GM19395 (cell line): ENCODE data around the gene PTPRD.

ENCODE experiments used
- ATAC-seq: cut with Tn5 transposase; IDR thresholded peaks from one replicate; pipeline ENCODE4 v1.9.1; 2021; ENCODE audit warnings: mild to moderate bottlenecking, moderate library complexity; ENCODE audit not compliant: unreplicated experiment

Gene PTPRD

DNA sequence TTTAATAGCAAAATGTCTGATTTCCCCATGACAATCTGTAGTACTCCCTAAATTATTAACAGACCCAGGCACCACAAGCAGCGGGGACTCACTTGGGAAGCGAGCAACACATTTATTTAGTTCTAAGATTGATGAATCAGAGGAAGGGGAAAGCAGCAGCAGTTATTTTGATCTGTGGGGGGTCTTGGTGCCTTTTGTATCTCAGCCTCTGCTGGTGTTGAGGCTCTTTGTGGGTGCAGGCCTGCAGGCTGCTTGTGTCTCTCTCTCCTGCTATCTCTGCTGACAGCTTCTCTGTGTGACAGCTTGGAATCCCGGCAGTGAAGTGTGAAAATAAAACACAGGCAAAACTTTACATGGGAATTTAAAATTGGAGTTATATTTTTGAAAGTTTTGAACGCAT, 1935.1 kb downstream of the PTPRD start:
- ATAC-seq: no peak

DNA sequence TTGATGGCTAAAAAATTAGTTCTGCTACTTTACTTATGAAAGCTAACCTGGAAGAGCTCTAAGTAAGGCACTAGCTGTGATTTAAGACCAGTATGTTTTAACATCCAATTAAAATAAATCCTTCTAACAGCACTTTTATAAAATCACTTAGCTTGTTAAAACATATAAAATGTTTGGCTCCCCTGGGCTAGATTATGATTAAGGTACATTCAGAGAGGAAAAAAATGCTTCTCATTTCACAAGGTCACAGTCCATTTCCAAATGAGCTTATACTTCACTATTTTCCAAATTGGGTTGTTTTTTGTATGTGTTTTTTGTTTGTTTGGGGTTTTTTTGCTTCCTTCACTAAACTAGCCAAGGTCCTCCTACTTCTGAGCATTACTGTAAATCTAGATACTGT, 1938.3 kb downstream of the PTPRD start:
- no peak for ATAC-seq

GRCh38 chr9:8673830-8674229, 1939.0 kb downstream of the PTPRD start:
- ATAC-seq: no peak

GRCh38 chr9:8670751-8671150, 1942.1 kb downstream of the PTPRD start:
- ATAC-seq: no peak

DNA sequence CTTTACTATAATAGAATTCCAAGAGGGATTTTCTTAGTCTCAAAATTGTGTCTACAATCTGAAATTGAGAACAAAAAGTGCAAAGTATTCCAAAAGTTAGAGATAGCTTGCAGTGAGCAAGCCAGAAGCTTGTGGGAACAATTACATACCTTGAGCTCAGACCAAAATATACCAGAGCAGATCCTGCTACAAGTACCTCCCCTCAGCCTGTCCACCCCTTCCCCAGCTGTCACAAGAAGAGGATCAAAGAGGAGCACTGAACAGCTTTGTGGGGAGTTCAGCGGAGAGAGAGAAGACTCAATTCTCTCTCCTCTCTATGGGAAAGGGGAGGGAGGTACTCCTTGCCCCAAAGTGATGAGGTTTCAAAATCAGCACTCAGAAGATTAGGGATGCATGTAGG, 1944.1 kb downstream of the PTPRD start:
- ATAC-seq: no peak

- no peak for ATAC-seq
These were observed 1944.6 kb downstream of the PTPRD start for GRCh38 chr9:8668231-8668630.

- no peak for ATAC-seq
These were observed 1946.7 kb downstream of the PTPRD start for GRCh38 chr9:8666060-8666459.

- ATAC-seq: no peak
These were observed 1952.4 kb downstream of the PTPRD start for GRCh38 chr9:8660383-8660782.

DNA sequence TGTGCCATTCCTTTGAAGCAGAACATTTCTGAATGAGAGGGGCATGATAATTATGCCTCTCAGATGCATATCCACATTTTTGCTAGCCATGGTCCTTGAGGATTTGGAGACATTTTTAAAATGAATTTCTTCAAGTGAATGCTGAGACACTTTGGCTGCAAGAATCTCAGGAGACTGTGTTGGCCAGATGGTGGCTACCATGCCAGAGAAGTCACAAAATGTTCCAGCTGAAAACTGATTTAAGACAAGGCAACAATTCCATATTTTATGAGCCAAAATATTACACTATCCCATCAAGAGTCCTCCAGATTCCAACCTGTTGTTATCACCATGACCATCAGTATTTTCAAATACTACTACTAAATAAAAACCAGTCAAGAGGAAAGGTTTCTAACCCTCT, 1953.7 kb downstream of the PTPRD start:
- no peak for ATAC-seq

DNA sequence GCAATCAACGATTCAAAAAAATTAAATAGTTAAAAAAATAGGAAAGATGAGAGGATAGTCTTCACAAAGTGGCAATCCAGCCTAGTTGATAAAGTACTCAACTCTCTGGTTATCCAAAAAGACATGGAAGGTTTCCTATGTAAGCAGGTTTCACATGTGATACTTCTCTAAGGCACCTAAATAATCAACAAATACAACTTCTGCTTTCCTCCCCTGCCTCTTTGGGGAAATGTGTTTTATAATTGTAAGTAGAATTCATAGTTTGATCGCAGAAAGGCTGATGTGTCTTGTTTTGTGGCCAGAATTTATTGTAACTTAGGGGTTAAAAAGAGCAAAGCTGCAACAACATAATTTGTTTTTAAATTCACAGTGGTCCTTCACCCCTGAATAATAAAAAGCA, 1957.7 kb downstream of the PTPRD start:
- ATAC-seq: no peak

GRCh38 chr9:8653855-8654254, 1958.9 kb downstream of the PTPRD start:
- no peak for ATAC-seq

GRCh38 chr9:8653111-8653510, 1959.7 kb downstream of the PTPRD start:
- no peak for ATAC-seq

DNA sequence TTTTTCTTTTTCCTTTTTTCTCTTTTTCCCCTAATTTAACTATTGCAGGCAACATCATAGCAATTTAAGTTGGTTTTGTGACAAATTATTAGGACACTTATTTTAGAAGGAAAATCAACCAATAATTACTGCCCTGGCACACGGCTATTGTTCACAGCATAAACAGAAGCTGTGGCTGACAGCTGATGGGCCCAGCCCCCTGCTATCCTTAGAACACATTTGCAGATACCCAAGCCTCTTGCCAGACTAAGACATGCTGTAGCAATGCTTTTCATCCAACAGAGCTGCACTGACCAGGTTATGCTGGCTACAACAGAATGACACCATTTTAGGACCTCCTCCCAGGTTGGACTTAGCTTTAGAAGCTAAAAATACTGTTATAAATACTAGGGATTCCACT, 1960.5 kb downstream of the PTPRD start:
- ATAC-seq: no peak

GRCh38 chr9:8651846-8652215, 1961.0 kb downstream of the PTPRD start:
- ATAC-seq: no peak

DNA sequence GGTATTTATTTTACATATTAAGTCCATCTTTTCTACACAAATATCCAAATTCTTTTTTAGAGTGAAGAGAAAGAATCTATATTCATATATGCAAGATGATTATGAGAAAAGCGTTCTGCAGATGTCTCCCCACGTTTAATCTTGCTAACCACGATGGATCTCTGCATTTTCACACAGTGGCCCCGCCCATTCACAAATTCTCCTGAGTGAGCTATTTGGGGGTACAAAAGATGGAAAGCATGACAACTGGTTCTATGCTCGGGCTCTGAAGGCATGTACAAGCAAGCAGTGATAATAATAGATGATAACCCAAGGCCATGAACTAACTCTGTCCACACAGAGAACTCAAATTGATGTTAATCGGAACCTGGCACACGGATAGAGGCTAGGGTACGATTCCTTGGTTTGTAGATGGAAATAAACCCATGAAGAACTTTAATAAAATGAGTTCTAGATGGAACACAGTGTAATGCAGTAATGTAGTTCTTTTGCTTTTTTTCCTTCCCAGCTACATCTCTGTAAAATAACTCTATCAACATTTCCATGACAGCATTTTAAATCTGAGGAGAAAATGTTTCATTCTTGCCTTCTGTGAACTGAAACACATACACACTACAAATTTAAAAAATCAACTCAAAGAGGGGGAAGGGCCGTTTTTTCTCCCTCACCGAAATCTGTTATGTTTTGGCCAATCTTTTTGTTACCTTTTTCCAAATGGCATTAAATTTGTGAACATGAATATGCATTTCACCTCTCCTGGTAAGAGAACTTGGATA, 1961.5 kb downstream of the PTPRD start:
- no peak for ATAC-seq

- no peak for ATAC-seq
These were observed 1963.0 kb downstream of the PTPRD start for GRCh38 chr9:8649807-8650206.

GRCh38 chr9:8649160-8649559, 1963.6 kb downstream of the PTPRD start:
- ATAC-seq: no peak

GRCh38 chr9:8648271-8648845, 1964.4 kb downstream of the PTPRD start:
- no peak for ATAC-seq

- ATAC-seq: no peak
These were observed 1965.0 kb downstream of the PTPRD start for GRCh38 chr9:8647824-8648223.

DNA sequence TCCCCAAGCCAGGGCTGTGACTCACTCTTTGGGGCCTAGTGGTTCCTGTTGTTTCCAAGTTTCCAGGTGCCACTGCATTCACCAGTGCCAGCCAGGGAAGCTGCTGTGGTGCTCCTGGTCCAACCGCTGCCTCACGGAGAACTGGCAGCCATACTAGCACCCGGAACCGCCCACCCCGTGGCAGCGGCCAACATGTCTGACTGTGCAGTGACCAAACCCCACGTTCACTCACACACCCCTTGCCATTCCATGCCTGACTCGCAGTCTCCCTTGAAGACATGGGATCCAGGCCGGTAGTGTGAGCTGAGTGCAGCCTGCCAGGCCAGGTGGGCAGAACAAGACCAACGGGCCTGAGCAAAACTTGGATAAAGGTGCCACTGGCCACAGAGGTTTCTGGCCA, 1968.2 kb downstream of the PTPRD start:
- no peak for ATAC-seq

DNA sequence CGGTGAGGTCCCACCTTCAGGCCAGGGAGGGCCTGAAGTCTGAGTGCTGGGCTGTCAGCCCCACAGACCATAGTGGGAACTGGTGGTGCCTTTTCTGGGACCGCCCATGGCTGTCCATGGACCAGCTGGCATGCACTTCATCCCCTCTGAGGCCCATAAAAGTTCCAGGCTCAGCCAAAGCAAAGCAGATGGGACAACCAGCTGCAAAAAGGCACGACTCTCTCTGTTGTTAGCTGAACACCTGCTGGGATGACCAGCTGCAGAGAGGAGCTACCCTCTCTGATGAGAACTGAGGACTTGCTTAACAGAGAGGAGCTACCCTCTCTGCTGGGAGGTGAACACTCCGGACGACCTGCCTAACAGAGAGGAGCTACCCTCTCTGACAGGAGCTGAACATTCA, 1968.9 kb downstream of the PTPRD start:
- ATAC-seq: no peak

GRCh38 chr9:8643464-8643863, 1969.3 kb downstream of the PTPRD start:
- no peak for ATAC-seq

DNA sequence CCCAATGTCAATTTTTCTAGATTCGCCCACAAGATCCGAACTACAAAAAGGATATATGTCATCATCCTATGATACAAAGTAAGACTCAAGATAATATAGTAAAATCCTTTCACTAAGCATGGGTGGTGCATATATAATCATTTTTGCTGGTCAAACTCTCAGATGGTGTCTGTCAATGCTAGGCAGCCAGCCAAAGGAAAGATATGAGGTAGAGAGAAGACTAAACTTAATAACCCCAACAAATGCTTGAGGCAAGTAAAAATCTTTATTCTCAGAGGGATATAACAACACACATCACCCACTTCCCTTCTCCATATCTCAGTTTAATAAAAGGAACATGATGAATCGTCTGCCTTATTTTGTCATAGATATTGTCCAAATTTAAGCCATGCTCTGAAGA, 1972.0 kb downstream of the PTPRD start:
- no peak for ATAC-seq
